ENCODE measurements around the gene MMP20. TPM values are rescaled to one million over a fixed set of nuclear protein-coding genes. Genes with fewer than 3 reads are reported as not detected.

Gene MMP20
- total and polyA plus RNA-seq, 2 of the 13 experiments (the other 11 are each of a cell fraction or from before 2014, with no cell fraction given) = 0.05 TPM; not detected in 1

DNA sequence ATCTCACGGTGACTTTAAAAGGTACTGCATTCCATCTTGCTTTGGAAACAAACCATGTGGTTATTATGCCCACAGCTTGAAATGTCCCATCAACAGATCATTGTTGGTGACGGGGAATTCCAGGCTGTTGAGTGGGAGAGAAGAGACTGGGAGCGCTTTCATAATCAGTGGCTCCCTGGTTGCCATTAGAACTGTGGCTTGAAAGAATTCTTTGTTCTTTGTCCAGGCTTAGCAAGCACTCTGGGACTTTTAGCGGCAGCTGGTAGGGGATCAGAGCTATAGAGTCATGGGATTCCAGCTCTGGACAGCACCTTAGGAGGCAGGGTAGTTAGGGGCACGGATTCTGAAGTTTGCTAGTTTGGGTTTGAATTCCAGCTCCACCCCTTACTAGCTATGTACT, 22.0 kb downstream of the MMP20 start:
- FAIRE-seq = peak; percentile 72
- TF ChIP-seq NRL (CRISPR knock-in tag; IDR thresholded peaks at IDR 0.05; ENCODE audit: borderline replicate concordance) = no peak
- TF ChIP-seq, protein P1, sequence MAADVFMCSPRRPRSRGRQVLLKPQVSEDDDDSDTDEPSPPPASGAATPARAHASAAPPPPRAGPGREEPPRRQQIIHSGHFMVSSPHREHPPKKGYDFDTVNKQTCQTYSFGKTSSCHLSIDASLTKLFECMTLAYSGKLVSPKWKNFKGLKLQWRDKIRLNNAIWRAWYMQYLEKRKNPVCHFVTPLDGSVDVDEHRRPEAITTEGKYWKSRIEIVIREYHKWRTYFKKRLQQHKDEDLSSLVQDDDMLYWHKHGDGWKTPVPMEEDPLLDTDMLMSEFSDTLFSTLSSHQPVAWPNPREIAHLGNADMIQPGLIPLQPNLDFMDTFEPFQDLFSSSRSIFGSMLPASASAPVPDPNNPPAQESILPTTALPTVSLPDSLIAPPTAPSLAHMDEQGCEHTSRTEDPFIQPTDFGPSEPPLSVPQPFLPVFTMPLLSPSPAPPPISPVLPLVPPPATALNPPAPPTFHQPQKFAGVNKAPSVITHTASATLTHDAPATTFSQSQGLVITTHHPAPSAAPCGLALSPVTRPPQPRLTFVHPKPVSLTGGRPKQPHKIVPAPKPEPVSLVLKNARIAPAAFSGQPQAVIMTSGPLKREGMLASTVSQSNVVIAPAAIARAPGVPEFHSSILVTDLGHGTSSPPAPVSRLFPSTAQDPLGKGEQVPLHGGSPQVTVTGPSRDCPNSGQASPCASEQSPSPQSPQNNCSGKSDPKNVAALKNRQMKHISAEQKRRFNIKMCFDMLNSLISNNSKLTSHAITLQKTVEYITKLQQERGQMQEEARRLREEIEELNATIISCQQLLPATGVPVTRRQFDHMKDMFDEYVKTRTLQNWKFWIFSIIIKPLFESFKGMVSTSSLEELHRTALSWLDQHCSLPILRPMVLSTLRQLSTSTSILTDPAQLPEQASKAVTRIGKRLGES (CRISPR knock-in tag; IDR thresholded peaks at IDR 0.05; ENCODE audit: borderline replicate concordance) = no peak
- TF ChIP-seq SSRP1 (CRISPR knock-in tag; IDR thresholded peaks at IDR 0.05) = peak; percentile 66
- no peak for TF ChIP-seq ZNF205 (CRISPR knock-in tag; IDR thresholded peaks at IDR 0.05)
- TF ChIP-seq, protein P2, sequence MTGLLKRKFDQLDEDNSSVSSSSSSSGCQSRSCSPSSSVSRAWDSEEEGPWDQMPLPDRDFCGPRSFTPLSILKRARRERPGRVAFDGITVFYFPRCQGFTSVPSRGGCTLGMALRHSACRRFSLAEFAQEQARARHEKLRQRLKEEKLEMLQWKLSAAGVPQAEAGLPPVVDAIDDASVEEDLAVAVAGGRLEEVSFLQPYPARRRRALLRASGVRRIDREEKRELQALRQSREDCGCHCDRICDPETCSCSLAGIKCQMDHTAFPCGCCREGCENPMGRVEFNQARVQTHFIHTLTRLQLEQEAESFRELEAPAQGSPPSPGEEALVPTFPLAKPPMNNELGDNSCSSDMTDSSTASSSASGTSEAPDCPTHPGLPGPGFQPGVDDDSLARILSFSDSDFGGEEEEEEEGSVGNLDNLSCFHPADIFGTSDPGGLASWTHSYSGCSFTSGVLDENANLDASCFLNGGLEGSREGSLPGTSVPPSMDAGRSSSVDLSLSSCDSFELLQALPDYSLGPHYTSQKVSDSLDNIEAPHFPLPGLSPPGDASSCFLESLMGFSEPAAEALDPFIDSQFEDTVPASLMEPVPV (CRISPR knock-in tag; IDR thresholded peaks at IDR 0.05) = no peak
- no peak for TF ChIP-seq MBNL3 (CRISPR knock-in tag; conservative IDR thresholded peaks at IDR 0.05)
- no peak for TF ChIP-seq ZNF292 (CRISPR knock-in tag; IDR thresholded peaks at IDR 0.05; ENCODE audit: borderline replicate concordance, low read depth)
- TF ChIP-seq ZFP1 (CRISPR knock-in tag; IDR thresholded peaks at IDR 0.05) = no peak
- TF ChIP-seq, protein P3, sequence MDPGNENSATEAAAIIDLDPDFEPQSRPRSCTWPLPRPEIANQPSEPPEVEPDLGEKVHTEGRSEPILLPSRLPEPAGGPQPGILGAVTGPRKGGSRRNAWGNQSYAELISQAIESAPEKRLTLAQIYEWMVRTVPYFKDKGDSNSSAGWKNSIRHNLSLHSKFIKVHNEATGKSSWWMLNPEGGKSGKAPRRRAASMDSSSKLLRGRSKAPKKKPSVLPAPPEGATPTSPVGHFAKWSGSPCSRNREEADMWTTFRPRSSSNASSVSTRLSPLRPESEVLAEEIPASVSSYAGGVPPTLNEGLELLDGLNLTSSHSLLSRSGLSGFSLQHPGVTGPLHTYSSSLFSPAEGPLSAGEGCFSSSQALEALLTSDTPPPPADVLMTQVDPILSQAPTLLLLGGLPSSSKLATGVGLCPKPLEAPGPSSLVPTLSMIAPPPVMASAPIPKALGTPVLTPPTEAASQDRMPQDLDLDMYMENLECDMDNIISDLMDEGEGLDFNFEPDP (CRISPR knock-in tag; conservative IDR thresholded peaks at IDR 0.05) = no peak
- no peak for TF ChIP-seq DR1 (CRISPR knock-in tag; IDR thresholded peaks at IDR 0.05)

More for the DNA sequence above, 22.0 kb downstream of the MMP20 start:
- Histone ChIP-seq H3K36me3 (replicated peaks in 1 of 2; ENCODE audit: control insufficient read depth in 1 of 2, insufficient read depth in 2 of 2, low read length in 2 of 2) (no peaks in the 10 kb centered on the region), H3K4me2 (ENCODE audit: low read depth, low read length) (peak overlapping the region; percentile 76), H2AFZ (ENCODE audit: low read length) (no peak overlapping the region), H3K79me2 (ENCODE audit: insufficient read depth, low read length) (no peaks in the 10 kb centered on the region), H3K27me3 (ENCODE audit: control insufficient read depth in 1 of 2, insufficient read depth in 2 of 2, low read length in 2 of 2) (no peaks in the 10 kb centered on the region), H3K9ac (ENCODE audit: insufficient read depth, low read depth, low read length) (peak overlapping the region; percentile 48), H3K4me3 (replicated peaks in 1 of 3; ENCODE audit: insufficient read depth in 1 of 3, low read depth in 2 of 3, low read length in 3 of 3) (peak overlapping the region in 1 of 3 experiments; percentile 16; a peak in 1 of 6 replicates), H3K9me3 (ENCODE audit: low read length) (no peaks in the 10 kb centered on the region), H3K4me1 (ENCODE audit: insufficient read depth, low read length) (peaks cover 62% of the 10 kb centered on the region), H4K20me1 (ENCODE audit: insufficient read depth, low read length) (no peaks in the 10 kb centered on the region), H3K27ac (ENCODE audit: extremely low read length, insufficient read depth, low read length) (peak overlapping the region; percentile 67)
- no TSS peak for BruUV-seq (replicated peaks)
- POLR2A ChIA-PET = interaction anchor here (0.9 to 3.8 kb wide), 8 partner anchors 9 to 151 kb away, joined by 3 to 30 read pairs (median 5); partner anchors contain the start of gene MMP20
- WGBS (ENCODE audit: low lambda C conversion rate) = 3% methylated on average over 5 of the region's 5 CpGs
- intact Hi-C loops (cut with micrococcal nuclease; ENCODE audit: unreplicated experiment) = loop anchor here (10.0 kb wide), 1 partner anchor 488 kb away; the partner anchor contains the start of gene YAP1
- in situ Hi-C loops (cut with HindIII; ENCODE audit: extremely low pct_ligation_motif_present, low pct_unique_long_range_greater_than_20kb) = no loop called here
- ATAC-seq (peak; percentile 97), DNase-seq (ENCODE audit: low spot score) (peak; percentile 98)
- CTCF ChIA-PET (ENCODE audit: low intra/inter-chr PET ratio, low total read pairs) = no interaction called here

Measured in HepG2 (cell line).